ENCODE results near the gene ZNF595.

Gene ZNF595

GRCh38 chr4:107083-107443 is 53.9 kb downstream of the ZNF595 start:
- no peak for DNase-seq (ENCODE audit: low read depth)
- in situ Hi-C loops (cut with HindIII; ENCODE audit: low sequenced_read_pairs) = no loop called here
- H3K4me3 ChIP-seq (ENCODE audit: low read depth, low read length) = no peak overlapping the region
- TF ChIP-seq CTCF (IDR thresholded peaks at IDR 0.05; ENCODE audit: low read depth, low read length, missing control alignments) = no peak

GRCh38 chr4:107444-108429 is 54.6 kb downstream of the ZNF595 start:
- H3K4me3 ChIP-seq (ENCODE audit: low read depth, low read length) = peak overlapping the region; percentile 10
- in situ Hi-C loops (cut with HindIII; ENCODE audit: low sequenced_read_pairs) = no loop called here
- DNase-seq (ENCODE audit: low read depth) = no peak
- no peak for TF ChIP-seq CTCF (IDR thresholded peaks at IDR 0.05; ENCODE audit: low read depth, low read length, missing control alignments)

GRCh38 chr4:112771-113170 is 59.6 kb downstream of the ZNF595 start:
- in situ Hi-C loops (cut with HindIII; ENCODE audit: low sequenced_read_pairs) = no loop called here
- no peak for TF ChIP-seq CTCF (IDR thresholded peaks at IDR 0.05; ENCODE audit: low read depth, low read length, missing control alignments)
- no peak overlapping the region for H3K4me3 ChIP-seq (ENCODE audit: low read depth, low read length)
- no peak for DNase-seq (ENCODE audit: low read depth)

- in situ Hi-C loops (cut with HindIII; ENCODE audit: low sequenced_read_pairs) = no loop called here
- DNase-seq (ENCODE audit: low read depth) = no peak
- no peak for TF ChIP-seq CTCF (IDR thresholded peaks at IDR 0.05; ENCODE audit: low read depth, low read length, missing control alignments)
- no peak overlapping the region for H3K4me3 ChIP-seq (ENCODE audit: low read depth, low read length)
Observed at GRCh38 chr4:113732-114131, 60.6 kb downstream of the ZNF595 start.

- no peak for TF ChIP-seq CTCF (IDR thresholded peaks at IDR 0.05; ENCODE audit: low read depth, low read length, missing control alignments)
- in situ Hi-C loops (cut with HindIII; ENCODE audit: low sequenced_read_pairs) = no loop called here
- DNase-seq (ENCODE audit: low read depth) = no peak
- H3K4me3 ChIP-seq (ENCODE audit: low read depth, low read length) = no peak overlapping the region
Observed at GRCh38 chr4:114149-114548, 61.0 kb downstream of the ZNF595 start.

GRCh38 chr4:116499-116898 is 63.4 kb downstream of the ZNF595 start:
- in situ Hi-C loops (cut with HindIII; ENCODE audit: low sequenced_read_pairs) = no loop called here
- no peak for TF ChIP-seq CTCF (IDR thresholded peaks at IDR 0.05; ENCODE audit: low read depth, low read length, missing control alignments)
- DNase-seq (ENCODE audit: low read depth) = no peak
- no peak overlapping the region for H3K4me3 ChIP-seq (ENCODE audit: low read depth, low read length)
